Adipocyte (in vitro differentiated cells): ENCODE data around the gene AIMP2.
"Not testable (repeated sequence)": the region's sequence is repeated elsewhere in the genome, so short reads cannot be mapped to it uniquely, and the experiment has no call there.

ENCODE experiments used
- DNase-seq: peaks from one replicate; pipeline ENCODE4 v3.0.0-alpha.2; 2015; ENCODE audit warnings: low read depth
- H3K27me3 ChIP-seq: replicated peaks from 2 replicates; pipeline ENCODE4 v1.7.0; 2013; ENCODE audit warnings: mild to moderate bottlenecking, low read length, moderate library complexity; ENCODE audit not compliant: control insufficient read depth, insufficient read depth
- H3K36me3 ChIP-seq: 2 replicates; pipeline ENCODE4 v1.7.0; 2013; ENCODE audit warnings: low read length, mild to moderate bottlenecking, moderate library complexity; ENCODE audit not compliant: control insufficient read depth, insufficient read depth, severe bottlenecking
- H3K4me1 ChIP-seq: 2 replicates; pipeline ENCODE4 v1.7.0; 2013; ENCODE audit warnings: mild to moderate bottlenecking, low read length, moderate library complexity; ENCODE audit not compliant: control insufficient read depth, insufficient read depth
- H3K4me3 ChIP-seq: 2 replicates; pipeline ENCODE4 v1.7.0; 2013; ENCODE audit warnings: mild to moderate bottlenecking, low read length, moderate library complexity
- H3K9ac ChIP-seq: 2 replicates; pipeline ENCODE4 v1.7.0; 2013; ENCODE audit warnings: mild to moderate bottlenecking, low read length, moderate library complexity
- H3K9me3 ChIP-seq: 2 replicates; pipeline ENCODE4 v1.7.0; 2013; ENCODE audit warnings: mild to moderate bottlenecking, low read length, moderate library complexity; ENCODE audit not compliant: control insufficient read depth

The AIMP2 gene

GRCh38 chr7:6008668-6009611 is at the start of gene AIMP2, which contains the start of gene PMS2:
Gene AIMP2 (plus strand): TSS chr7:6009272. CDS start chr7:6009364, 92 bp downstream.
Gene PMS2 (minus strand): TSS chr7:6009049. CDS start chr7:6009019, 30 bp downstream.
- Histone ChIP-seq H3K36me3 (peaks cover 15% of the 10 kb centered on the region), H3K4me1 (peaks cover 38% of the 10 kb centered on the region), H3K4me3 (peak within 1 kb of the TSS; percentile 93), H3K9ac (peak within 1 kb of the TSS; percentile 93), H3K27me3 (no peaks in the 10 kb centered on the region), H3K9me3 (no peaks in the 10 kb centered on the region)
- DNase-seq, result peak; percentile 99

- not testable (repeated sequence) for H3K36me3 ChIP-seq, H3K4me1 ChIP-seq, H3K4me3 ChIP-seq, H3K27me3 ChIP-seq, DNase-seq, H3K9ac ChIP-seq, H3K9me3 ChIP-seq
Measured at GRCh38 chr7:5963205-5963604, 45.9 kb upstream of the AIMP2 start.

GRCh38 chr7:5963810-5964209 is 45.3 kb upstream of the AIMP2 start:
- H3K36me3 ChIP-seq, H3K4me1 ChIP-seq, H3K27me3 ChIP-seq, H3K9ac ChIP-seq, DNase-seq, H3K9me3 ChIP-seq, H3K4me3 ChIP-seq: not testable (repeated sequence)

GRCh38 chr7:5970347-5970911 is 38.6 kb upstream of the AIMP2 start, which contains the start of gene RSPH10B:
Gene RSPH10B (minus strand): TSS chr7:5970689. CDS start chr7:5967116, 3,573 bp downstream.
- not testable (repeated sequence) for DNase-seq, H3K27me3 ChIP-seq, H3K9ac ChIP-seq, H3K9me3 ChIP-seq, H3K4me1 ChIP-seq, H3K4me3 ChIP-seq, H3K36me3 ChIP-seq

GRCh38 chr7:5973580-5973979 is 35.5 kb upstream of the AIMP2 start:
- not testable (repeated sequence) for DNase-seq, H3K27me3 ChIP-seq, H3K4me1 ChIP-seq, H3K9me3 ChIP-seq, H3K9ac ChIP-seq, H3K4me3 ChIP-seq, H3K36me3 ChIP-seq

- H3K36me3 ChIP-seq, result peaks cover 12% of the 10 kb centered on the region
- H3K9me3 ChIP-seq, H3K4me3 ChIP-seq, DNase-seq, H3K9ac ChIP-seq, H3K4me1 ChIP-seq, H3K27me3 ChIP-seq: not testable (repeated sequence)
Measured at GRCh38 chr7:5979680-5980314, 29.3 kb upstream of the AIMP2 start.

- not testable (repeated sequence) for DNase-seq, H3K4me1 ChIP-seq
Measured at GRCh38 chr7:5987061-5987460, 22.0 kb upstream of the AIMP2 start.

GRCh38 chr7:5997210-5997808 is 11.8 kb upstream of the AIMP2 start:
- Histone ChIP-seq H3K4me1 (no peaks in the 10 kb centered on the region), H3K4me3 (no peak overlapping the region)
- peak; percentile 91 for DNase-seq

More at GRCh38 chr7:5987061-5987460, 22.0 kb upstream of the AIMP2 start:
- peaks cover 35% of the 10 kb centered on the region for H3K36me3 ChIP-seq
- H3K27me3 ChIP-seq, H3K4me3 ChIP-seq, H3K9me3 ChIP-seq, H3K9ac ChIP-seq: not testable (repeated sequence)

GRCh38 chr7:6007386-6007785 is 1.7 kb upstream of the AIMP2 start:
- Histone ChIP-seq H3K4me3 (no peak overlapping the region), H3K36me3 (peaks cover 18% of the 10 kb centered on the region), H3K27me3 (no peaks in the 10 kb centered on the region), H3K9me3 (no peaks in the 10 kb centered on the region), H3K4me1 (peaks cover 33% of the 10 kb centered on the region), H3K9ac (no peak overlapping the region)
- DNase-seq, result no peak

More at GRCh38 chr7:5997210-5997808, 11.8 kb upstream of the AIMP2 start:
- no peak overlapping the region for H3K9ac ChIP-seq
- H3K36me3 ChIP-seq, result peaks cover 64% of the 10 kb centered on the region
- H3K9me3 ChIP-seq, result no peaks in the 10 kb centered on the region
- H3K27me3 ChIP-seq, result no peaks in the 10 kb centered on the region

- H3K27me3 ChIP-seq, H3K9me3 ChIP-seq, DNase-seq: not testable (repeated sequence)
- peak overlapping the region; percentile 93 for H3K4me3 ChIP-seq
- peak overlapping the region; percentile 93 for H3K9ac ChIP-seq
- H3K4me1 ChIP-seq, result peaks cover 38% of the 10 kb centered on the region
- H3K36me3 ChIP-seq, result peaks cover 15% of the 10 kb centered on the region
Measured at GRCh38 chr7:6007835-6008590, 1.1 kb upstream of the AIMP2 start.
